ENCODE data around the gene AFDN.

Gene AFDN

GRCh38 chr6:167866642-167867041 is 39.9 kb downstream of the AFDN start:
- no peak for DNase-seq (ENCODE audit: low spot score)

GRCh38 chr6:167870321-167870720 is 43.6 kb downstream of the AFDN start:
- DNase-seq (ENCODE audit: low spot score) = no peak

- no peak for DNase-seq (ENCODE audit: low spot score)
Observed at GRCh38 chr6:167872538-167873210, 46.0 kb downstream of the AFDN start.

- no peak for DNase-seq (ENCODE audit: low spot score)
Observed at GRCh38 chr6:167877994-167878779, 51.5 kb downstream of the AFDN start.

GRCh38 chr6:167879612-167880011 is 52.9 kb downstream of the AFDN start:
- DNase-seq (ENCODE audit: low spot score) = no peak

GRCh38 chr6:167881327-167881726 is 54.6 kb downstream of the AFDN start:
- DNase-seq (ENCODE audit: low spot score) = no peak

GRCh38 chr6:167882244-167882643 is 55.5 kb downstream of the AFDN start:
- no peak for DNase-seq (ENCODE audit: low spot score)

GRCh38 chr6:167888098-167888497 is 61.4 kb downstream of the AFDN start:
- no peak for DNase-seq (ENCODE audit: low spot score)

GRCh38 chr6:167892835-167893815 is 66.4 kb downstream of the AFDN start:
- DNase-seq (ENCODE audit: low spot score) = no peak

- DNase-seq (ENCODE audit: low spot score) = no peak
Observed at GRCh38 chr6:167894965-167895364, 68.3 kb downstream of the AFDN start.

- no peak for DNase-seq (ENCODE audit: low spot score)
Observed at GRCh38 chr6:167896648-167897047, 69.9 kb downstream of the AFDN start.

- DNase-seq (ENCODE audit: low spot score) = no peak
Observed at GRCh38 chr6:167898673-167899311, 72.1 kb downstream of the AFDN start.

- no peak for DNase-seq (ENCODE audit: low spot score)
Observed at GRCh38 chr6:167904791-167905190, 78.1 kb downstream of the AFDN start.

GRCh38 chr6:167906899-167907298 is 80.2 kb downstream of the AFDN start:
- DNase-seq (ENCODE audit: low spot score) = no peak

GRCh38 chr6:167907837-167908681 is 81.3 kb downstream of the AFDN start:
- DNase-seq (ENCODE audit: low spot score) = peak; percentile 53

- DNase-seq (ENCODE audit: low spot score) = no peak
Observed at GRCh38 chr6:167910007-167910406, 83.3 kb downstream of the AFDN start.

- DNase-seq (ENCODE audit: low spot score) = no peak
Observed at GRCh38 chr6:167910652-167911051, 83.9 kb downstream of the AFDN start.

- no peak for DNase-seq (ENCODE audit: low spot score)
Observed at GRCh38 chr6:167912494-167912893, 85.8 kb downstream of the AFDN start.

- DNase-seq (ENCODE audit: low spot score) = no peak
Observed at GRCh38 chr6:167913699-167914098, 87.0 kb downstream of the AFDN start.

GRCh38 chr6:167915139-167915538 is 88.4 kb downstream of the AFDN start:
- DNase-seq (ENCODE audit: low spot score) = no peak

- no peak for DNase-seq (ENCODE audit: low spot score)
Observed at GRCh38 chr6:167917551-167918154, 90.9 kb downstream of the AFDN start.
